Endothelial cell of umbilical vein (primary cell): Measurements from ENCODE around the gene TMTC1. TPM values are rescaled to one million over a fixed set of nuclear protein-coding genes. Genes with fewer than 3 reads are reported as not detected.
"Not testable (repeated sequence)": the region's sequence is repeated elsewhere in the genome, so short reads cannot be mapped to it uniquely, and the experiment has no call there.

Source experiments
- BruUV-seq: library from RNA; stranded (reverse); fragments of 400-500 nt; replicated peaks from 2 replicates; lab custom pipeline; 2021; lab: Mats Ljungman, UMichigan
- CTCF ChIA-PET: fragments of 300-600, 350-600 bp; sonication (Branson Sonifier 250); formaldehyde crosslinking; loops from one replicate; lab custom pipeline; 2021; ENCODE audit warnings: antibody characterized with exemption, inconsistent platforms; lab: Charles Lee
- POLR2A ChIA-PET: fragments of 300-600, 350-600 bp; sonication (Branson Sonifier 250); formaldehyde crosslinking; loops from one replicate; lab custom pipeline; 2021; ENCODE audit warnings: antibody characterized with exemption, inconsistent platforms; lab: Charles Lee
- DNase-seq: peaks from one replicate; pipeline ENCODE4 v3.0.0-alpha.2; 2011; ENCODE audit warnings: low read depth, low spot score
- FAIRE-seq: peaks from 2 replicates; lab custom pipeline; 2011; peaks lifted over from hg19 to GRCh38; lab: Jason Lieb, UNC
- H2AFZ ChIP-seq: 2 replicates; pipeline ENCODE4 v1.6.0; 2012; ENCODE audit warnings: low read depth, low read length, control low read depth, inconsistent platforms
- H3K27ac ChIP-seq: 2 replicates; pipeline ENCODE4 v1.5.1; 2011; ENCODE audit warnings: low read depth, mild to moderate bottlenecking, control low read depth, low read length, moderate library complexity; ENCODE audit not compliant: insufficient read depth
- H3K27me3 ChIP-seq, 2 experiments: 2 replicates each; pipeline versions ENCODE4 v1.6.0 to v1.6.1; 2011; ENCODE audit warnings: low read length in 2 of 2, mixed read lengths in 1 of 2; ENCODE audit not compliant: control insufficient read depth in 2 of 2, insufficient read depth in 2 of 2
- H3K36me3 ChIP-seq, 2 experiments: 2 replicates in 1 of 2; 3 replicates in 1 of 2; pipeline ENCODE4 v1.5.1; 2011; ENCODE audit warnings: low read length in 2 of 2, mild to moderate bottlenecking in 1 of 2, moderate library complexity in 1 of 2; ENCODE audit not compliant: control insufficient read depth in 2 of 2, insufficient read depth in 2 of 2; ENCODE audit errors: extremely low read depth in 1 of 2
- H3K4me1 ChIP-seq: 3 replicates; pipeline ENCODE4 v1.5.1; 2011; ENCODE audit warnings: mild to moderate bottlenecking, low read length; ENCODE audit not compliant: control insufficient read depth, insufficient read depth; ENCODE audit errors: extremely low read depth
- H3K4me2 ChIP-seq: 2 replicates; pipeline ENCODE4 v1.6.1; 2011; ENCODE audit warnings: low read length, control low read depth, mixed read lengths; ENCODE audit not compliant: insufficient read depth
- H3K4me3 ChIP-seq, 3 experiments: fragments of 200-600 bp in 1 of 3; sonication (generic), shearing (Covaris generic) in 1 of 3; replicated peaks in 1 of 3; 2 replicates each; pipeline ENCODE4 v1.5.1; 2011 to 2016; ENCODE audit warnings: control low read depth in 3 of 3, low read length in 3 of 3, mild to moderate bottlenecking in 2 of 3, inconsistent platforms in 1 of 3, low read depth in 1 of 3, moderate library complexity in 1 of 3; ENCODE audit not compliant: insufficient read depth in 1 of 3
- H3K79me2 ChIP-seq: 2 replicates; pipeline ENCODE4 v1.6.0; 2012; ENCODE audit warnings: low read length, inconsistent platforms; ENCODE audit not compliant: control insufficient read depth, insufficient read depth
- H3K9ac ChIP-seq: replicated peaks from 2 replicates; pipeline ENCODE3; 2011; ENCODE audit warnings: low read length, control low read depth; ENCODE audit not compliant: insufficient read depth; ENCODE audit errors: extremely low read depth
- H3K9me1 ChIP-seq: replicated peaks from 3 replicates; pipeline ENCODE4 v1.6.0; 2011; ENCODE audit warnings: mild to moderate bottlenecking, low read length; ENCODE audit not compliant: control insufficient read depth, insufficient read depth; ENCODE audit errors: extremely low read depth
- H3K9me3 ChIP-seq: replicated peaks from 2 replicates; pipeline ENCODE4 v1.5.1; 2012; ENCODE audit warnings: low read length, inconsistent platforms; ENCODE audit not compliant: control insufficient read depth, insufficient read depth
- H4K20me1 ChIP-seq: replicated peaks from 2 replicates; pipeline ENCODE3; 2011; ENCODE audit warnings: mild to moderate bottlenecking, low read length; ENCODE audit not compliant: control insufficient read depth, insufficient read depth; ENCODE audit errors: extremely low read depth
- FOS ChIP-seq: IDR thresholded peaks from 2 replicates; pipeline ENCODE4 v1.6.1; 2011; ENCODE audit warnings: mild to moderate bottlenecking, low read length, moderate library complexity, borderline replicate concordance; ENCODE audit not compliant: insufficient read depth
- dilution Hi-C: fragments of 300-500 bp; cut with MboI; formaldehyde crosslinking; loops from one replicate; pipeline ENCODE4 v1.15.0; 2019; ENCODE audit warnings: low sequenced_read_pairs; ENCODE audit not compliant: extremely low pct_ligation_motif_present
- intact Hi-C: fragments of 100-400 bp; cut with micrococcal nuclease; formaldehyde crosslinking; loops from one replicate; pipeline ENCODE4 v1.10.0; 2022
- polyA plus RNA-seq, 4 experiments: library from polyadenylated mRNA; depleted of rRNA in 3 of 4; stranded (reverse) in 3 of 4; unstranded in 1 of 4; fragments of >200 nt; gene quantifications; 2 replicates each; pipeline versions ENCODE4 v1.2.1 to v1.2.3, GENCODE V29; 2011 to 2012; ENCODE audit warnings: missing spikeins in 1 of 4
- total RNA-seq: library from RNA; stranded (reverse); gene quantifications from 2 replicates; pipeline ENCODE4 v1.2.3, GENCODE V29; 2021

The TMTC1 gene
- total and polyA plus RNA-seq, 2 donors (not counting 3 experiments of a cell fraction or from before 2014, with no cell fraction given), result 5.4 to 5.9 TPM

DNA sequence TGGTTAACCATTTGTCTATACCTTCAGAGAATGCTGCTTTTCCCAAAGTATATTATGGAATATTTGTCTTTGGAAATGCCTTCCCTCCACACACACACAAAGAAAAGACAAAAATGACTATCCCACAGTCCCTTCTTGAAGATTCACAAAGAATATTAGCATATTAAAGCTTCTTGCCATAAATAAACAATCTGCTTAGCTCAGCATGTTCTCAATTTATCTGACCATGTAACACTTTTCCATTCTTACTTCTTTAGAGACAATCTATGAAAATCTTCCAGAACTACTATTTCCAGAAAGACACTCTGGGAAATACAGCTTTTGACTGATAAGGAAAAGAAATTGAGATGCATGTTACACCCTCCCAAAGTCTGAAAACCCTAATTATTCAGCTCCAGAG lies 227.4 kb downstream of the TMTC1 start:
- ChIA-PET CTCF (interaction anchor here (2.0 kb wide), 1 partner anchor 9 kb away, joined by 5 read pairs; no protein-coding TSS in a partner anchor), POLR2A (no interaction called here)
- intact Hi-C loops (no loop called here), dilution Hi-C loops (no loop called here)
- no peaks in the 10 kb centered on the region for H3K79me2 ChIP-seq
- no peak overlapping the region for H3K4me2 ChIP-seq
- BruUV-seq, result no TSS peak
- FAIRE-seq (no peak), DNase-seq (no peak)
- peaks cover 9% of the 10 kb centered on the region for H3K4me1 ChIP-seq
- H3K27ac ChIP-seq, result no peak overlapping the region
- no peaks in the 10 kb centered on the region for H4K20me1 ChIP-seq
- H3K9ac ChIP-seq, result no peak overlapping the region
- no peak for TF ChIP-seq FOS
- no peaks in the 10 kb centered on the region for H3K27me3 ChIP-seq
- no peaks in the 10 kb centered on the region for H3K9me1 ChIP-seq
- H2AFZ ChIP-seq, result no peak overlapping the region
- no peaks in the 10 kb centered on the region for H3K9me3 ChIP-seq
- no peak overlapping the region for H3K4me3 ChIP-seq
- H3K36me3 ChIP-seq, result no peaks in the 10 kb centered on the region

DNA sequence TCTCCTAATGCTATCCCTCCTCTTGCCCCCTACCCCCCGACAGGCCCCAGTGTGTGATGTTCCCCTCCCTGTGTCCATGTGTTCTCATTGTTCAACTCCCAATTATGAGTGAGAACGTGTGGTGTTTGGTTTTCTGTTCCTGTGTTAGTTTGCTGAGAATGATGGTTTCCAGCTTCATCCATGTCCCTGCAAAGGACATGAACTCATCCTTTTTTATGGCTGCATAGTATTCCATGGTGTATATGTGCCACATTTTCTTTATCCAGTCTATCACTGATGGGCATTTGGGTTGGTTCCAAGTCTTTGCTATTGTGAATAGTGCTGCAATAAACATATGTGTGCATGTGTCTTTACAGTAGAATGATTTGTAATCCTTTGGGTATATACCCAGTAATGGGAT lies 228.3 kb downstream of the TMTC1 start:
- H3K4me3 ChIP-seq, CTCF ChIA-PET, H3K4me1 ChIP-seq, POLR2A ChIA-PET, H3K9me1 ChIP-seq, H4K20me1 ChIP-seq, FAIRE-seq, H3K79me2 ChIP-seq, H3K27me3 ChIP-seq, H3K9ac ChIP-seq, H2AFZ ChIP-seq, dilution Hi-C loops, H3K4me2 ChIP-seq, BruUV-seq, DNase-seq, H3K27ac ChIP-seq, H3K36me3 ChIP-seq, H3K9me3 ChIP-seq, intact Hi-C loops: not testable (repeated sequence)
